Lower lobe of right lung (tissue), 2 donors: ENCODE measurements around the gene ZNF384. TPM values are rescaled to one million over a fixed set of nuclear protein-coding genes. Genes with fewer than 3 reads are reported as not detected.

Source experiments
- ATAC-seq, 2 donors: fragments of 200-7000 bp; cut with Tn5 transposase; one replicate each; pipeline ENCODE4 v1.9.1; 2020 to 2022; ENCODE audit warnings: mild to moderate bottlenecking in 2 of 2, moderate library complexity in 2 of 2
- DNase-seq: peaks from one replicate; pipeline ENCODE4 v3.0.0-alpha.2; 2020
- H3K27ac ChIP-seq: fragments of 200-600 bp; one replicate; pipeline ENCODE4 v1.8.0; 2022
- H3K27me3 ChIP-seq: fragments of 200-600 bp; one replicate; pipeline ENCODE4 v1.8.0; 2022; ENCODE audit warnings: low read depth
- H3K36me3 ChIP-seq: fragments of 200-600 bp; one replicate; pipeline ENCODE4 v1.8.0; 2022; ENCODE audit warnings: mild to moderate bottlenecking
- H3K4me1 ChIP-seq: fragments of 200-600 bp; one replicate; pipeline ENCODE4 v1.8.0; 2022
- H3K4me3 ChIP-seq: fragments of 200-600 bp; one replicate; pipeline ENCODE4 v1.8.0; 2022; ENCODE audit warnings: mild to moderate bottlenecking
- H3K9me3 ChIP-seq: fragments of 200-600 bp; one replicate; pipeline ENCODE4 v1.8.0; 2022
- intact Hi-C: fragments of 100-400 bp; cut with DNase I; formaldehyde crosslinking; loops from one replicate; pipeline ENCODE4 v1.11.0; 2022
- total RNA-seq: library from RNA; stranded (reverse); fragmentation: NEBNext Ultra II Directional; extraction: Animal tissue kit (Norgen Biotek cat#: 25700); gene quantifications from one replicate; pipeline ENCODE4 v1.2.1, GENCODE V29; 2021
- TF ChIP-seq, protein P1 (sequence below): fragments of 200-600 bp; IDR thresholded peaks from one replicate; pipeline ENCODE4 v1.8.0; 2022; ENCODE audit warnings: antibody characterized with exemption, mild to moderate bottlenecking
- donor health status: DM: no; HTN: yes; CAD: no; lungs with severe emphysema.

ZNF384 gene
- total RNA-seq, 1 donor from 2014 or later = 48.7 TPM

DNA sequence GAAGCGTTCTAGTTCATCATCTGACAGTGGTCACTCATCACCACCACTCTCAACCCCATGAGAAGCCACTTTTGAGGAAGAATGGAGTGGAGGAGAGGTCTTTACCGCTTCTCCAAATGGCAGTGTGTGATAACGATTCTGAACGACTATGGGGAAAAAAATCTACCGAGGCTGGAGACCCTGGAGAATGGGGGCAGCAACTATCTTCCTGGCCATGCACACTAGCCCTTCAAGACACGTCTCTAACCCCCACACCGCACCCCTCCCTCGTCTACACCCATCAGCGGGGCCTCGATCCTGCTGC, 26.6 kb downstream of the ZNF384 start:
- H3K4me3 ChIP-seq = peak overlapping the region; percentile 67
- peak; percentile 57 to 60 for ATAC-seq
- H3K9me3 ChIP-seq = no peaks in the 10 kb centered on the region
- H3K27ac ChIP-seq = peak overlapping the region; percentile 74
- H3K4me1 ChIP-seq = peaks cover 12% of the 10 kb centered on the region
- no peak for DNase-seq
- peaks cover 37% of the 10 kb centered on the region for H3K36me3 ChIP-seq
- no peaks in the 10 kb centered on the region for H3K27me3 ChIP-seq
- intact Hi-C loops = no loop called here
- TF ChIP-seq, protein P1, sequence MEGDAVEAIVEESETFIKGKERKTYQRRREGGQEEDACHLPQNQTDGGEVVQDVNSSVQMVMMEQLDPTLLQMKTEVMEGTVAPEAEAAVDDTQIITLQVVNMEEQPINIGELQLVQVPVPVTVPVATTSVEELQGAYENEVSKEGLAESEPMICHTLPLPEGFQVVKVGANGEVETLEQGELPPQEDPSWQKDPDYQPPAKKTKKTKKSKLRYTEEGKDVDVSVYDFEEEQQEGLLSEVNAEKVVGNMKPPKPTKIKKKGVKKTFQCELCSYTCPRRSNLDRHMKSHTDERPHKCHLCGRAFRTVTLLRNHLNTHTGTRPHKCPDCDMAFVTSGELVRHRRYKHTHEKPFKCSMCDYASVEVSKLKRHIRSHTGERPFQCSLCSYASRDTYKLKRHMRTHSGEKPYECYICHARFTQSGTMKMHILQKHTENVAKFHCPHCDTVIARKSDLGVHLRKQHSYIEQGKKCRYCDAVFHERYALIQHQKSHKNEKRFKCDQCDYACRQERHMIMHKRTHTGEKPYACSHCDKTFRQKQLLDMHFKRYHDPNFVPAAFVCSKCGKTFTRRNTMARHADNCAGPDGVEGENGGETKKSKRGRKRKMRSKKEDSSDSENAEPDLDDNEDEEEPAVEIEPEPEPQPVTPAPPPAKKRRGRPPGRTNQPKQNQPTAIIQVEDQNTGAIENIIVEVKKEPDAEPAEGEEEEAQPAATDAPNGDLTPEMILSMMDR = no peak

DNA sequence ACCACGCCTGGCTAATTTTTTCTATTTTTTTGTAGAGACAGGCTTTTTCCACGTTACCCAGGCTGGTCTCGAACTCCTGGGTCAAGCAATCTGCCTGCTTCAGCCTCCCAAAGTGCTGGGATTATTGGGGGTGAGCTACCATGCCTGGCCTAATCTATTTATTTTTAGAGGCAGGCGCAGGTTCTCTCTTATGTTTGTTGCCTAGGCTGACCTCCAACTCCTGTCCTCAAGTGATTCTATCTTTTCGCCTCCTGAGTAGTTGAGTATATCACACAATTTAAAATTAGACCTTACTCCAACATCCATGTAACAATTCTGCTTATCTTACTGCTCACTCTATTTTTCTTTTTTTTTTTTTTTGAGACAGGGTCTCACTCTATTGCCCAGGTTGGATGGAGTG, 35.2 kb downstream of the ZNF384 start:
- no peak for ATAC-seq
- no peaks in the 10 kb centered on the region for H3K4me1 ChIP-seq
- peaks cover 95% of the 10 kb centered on the region for H3K36me3 ChIP-seq
- H3K9me3 ChIP-seq = no peaks in the 10 kb centered on the region
- no peaks in the 10 kb centered on the region for H3K27me3 ChIP-seq
- intact Hi-C loops = no loop called here
- H3K4me3 ChIP-seq = no peak overlapping the region
- TF ChIP-seq, protein P1 = no peak
- no peak overlapping the region for H3K27ac ChIP-seq
- no peak for DNase-seq

DNA sequence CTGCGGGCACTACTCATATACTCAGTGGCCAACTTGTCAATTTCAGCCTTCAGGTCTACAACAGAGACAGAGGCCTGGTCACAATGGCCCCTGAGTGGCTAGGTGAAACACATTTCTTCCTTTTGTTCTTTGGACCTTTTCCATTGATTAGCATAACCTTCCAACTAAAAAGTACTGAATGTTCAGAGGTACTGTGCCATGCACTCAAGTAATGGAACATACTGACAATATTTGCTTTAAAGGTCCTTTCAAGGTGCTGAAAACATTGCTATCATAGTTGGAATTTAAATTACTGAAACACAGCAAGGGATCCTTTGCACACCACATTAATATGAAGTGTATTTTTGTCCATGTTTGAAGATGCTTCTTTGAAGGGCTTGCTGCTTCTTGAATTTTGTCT, 35.8 kb downstream of the ZNF384 start:
- intact Hi-C loops = no loop called here
- Histone ChIP-seq H3K27ac (no peak overlapping the region), H3K4me1 (no peaks in the 10 kb centered on the region), H3K36me3 (peaks cover 95% of the 10 kb centered on the region), H3K9me3 (no peaks in the 10 kb centered on the region), H3K4me3 (no peak overlapping the region), H3K27me3 (no peaks in the 10 kb centered on the region)
- DNase-seq (no peak), ATAC-seq (no peak)
- TF ChIP-seq, protein P1 = no peak

DNA sequence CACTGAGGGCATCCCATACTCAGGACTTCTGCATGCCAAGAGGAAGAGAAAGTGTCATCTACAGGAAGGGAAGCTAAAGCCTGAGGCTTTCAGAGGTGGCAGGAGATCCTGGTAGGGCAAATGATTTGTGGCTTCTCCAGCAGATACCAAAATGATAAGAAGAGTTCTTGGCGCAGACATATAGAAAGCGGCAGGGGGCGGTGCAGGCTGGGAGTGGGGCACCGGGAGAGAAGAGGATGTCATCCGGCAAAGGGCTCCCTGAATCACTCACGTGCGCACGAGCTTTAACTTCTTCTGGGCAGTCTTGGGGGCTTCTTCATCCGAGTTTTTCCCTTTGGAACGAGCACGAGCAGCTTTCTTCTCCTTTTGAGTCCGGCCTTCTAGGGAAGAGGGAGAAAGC, 36.8 kb downstream of the ZNF384 start:
- DNase-seq (peak; percentile 13), ATAC-seq (no peak)
- intact Hi-C loops = no loop called here
- no peak overlapping the region for H3K27ac ChIP-seq
- no peak overlapping the region for H3K4me3 ChIP-seq
- peaks cover 92% of the 10 kb centered on the region for H3K36me3 ChIP-seq
- H3K4me1 ChIP-seq = no peaks in the 10 kb centered on the region
- H3K27me3 ChIP-seq = no peaks in the 10 kb centered on the region
- H3K9me3 ChIP-seq = no peaks in the 10 kb centered on the region
- TF ChIP-seq, protein P1 = no peak

DNA sequence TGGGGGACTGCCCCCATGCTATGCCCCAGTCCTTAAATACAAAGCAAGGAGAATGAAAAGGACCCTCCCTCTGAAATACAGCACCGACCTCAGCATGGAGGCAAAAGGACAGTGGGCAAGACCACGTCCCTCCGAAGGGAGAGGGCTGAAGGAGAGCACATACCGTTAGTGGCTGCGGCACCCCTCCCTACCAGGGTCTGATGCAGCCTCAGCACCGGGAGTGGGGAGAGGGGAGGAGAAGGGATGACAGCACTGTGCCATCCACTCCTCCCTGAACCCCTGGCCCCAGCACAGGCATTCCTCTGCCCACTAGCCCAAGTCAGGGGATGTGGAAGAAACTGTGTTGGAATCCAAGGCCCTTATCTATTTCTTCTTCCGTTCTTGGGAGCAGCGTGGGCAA, 38.3 kb downstream of the ZNF384 start:
- DNase-seq (peak; percentile 4), ATAC-seq (no peak)
- Histone ChIP-seq H3K36me3 (peaks cover 77% of the 10 kb centered on the region), H3K27ac (no peak overlapping the region), H3K4me1 (peaks cover 10% of the 10 kb centered on the region), H3K27me3 (no peaks in the 10 kb centered on the region), H3K9me3 (no peaks in the 10 kb centered on the region), H3K4me3 (no peak overlapping the region)
- intact Hi-C loops = no loop called here
- TF ChIP-seq, protein P1 = no peak

DNA sequence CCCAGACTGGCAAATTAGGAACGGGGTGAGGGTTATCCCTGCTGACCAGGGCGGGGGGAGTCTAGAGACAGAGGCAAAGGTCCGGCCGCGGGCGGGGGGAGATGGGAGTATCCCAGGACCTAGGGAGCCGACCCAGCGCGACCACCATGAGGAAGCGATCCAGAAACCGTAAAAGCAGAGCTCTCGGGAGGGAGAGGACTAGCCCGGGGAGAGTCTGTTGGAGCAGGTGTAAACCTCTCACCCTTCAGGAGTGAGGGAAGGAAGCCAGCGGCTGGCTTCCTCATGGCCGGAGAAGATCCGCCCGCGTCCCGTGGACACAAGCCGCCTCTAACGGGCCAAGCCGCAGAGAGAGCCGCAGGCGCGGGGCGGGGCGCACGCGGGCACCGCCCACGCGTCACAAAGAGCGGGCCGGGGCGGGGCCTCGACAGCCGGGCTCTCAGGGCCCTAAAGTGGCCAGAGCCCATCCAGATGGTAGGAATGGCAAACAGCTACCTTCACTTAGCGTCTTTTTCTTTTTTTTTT, 42.0 kb downstream of the ZNF384 start, which contains the start of gene ACRBP:
Gene ACRBP, minus strand, starts transcription at position 350 of the 522 bp plus-strand sequence. Its CDS starts 66 bp downstream, at position 284.
- TF ChIP-seq, protein P1 = no peak
- Histone ChIP-seq H3K36me3 (peaks cover 40% of the 10 kb centered on the region), H3K9me3 (no peaks in the 10 kb centered on the region), H3K27me3 (no peaks in the 10 kb centered on the region), H3K4me1 (peaks cover 25% of the 10 kb centered on the region), H3K4me3 (peak within 1 kb of the TSS; percentile 54), H3K27ac (peak within 1 kb of the TSS; percentile 62)
- ATAC-seq (peak; percentile 91 to 94), DNase-seq (peak; percentile 89)
- intact Hi-C loops = no loop called here
